ENCODE results near the gene FGD3. TPM values are rescaled to one million over a fixed set of nuclear protein-coding genes. Genes with fewer than 3 reads are reported as not detected.

Gene FGD3
- total RNA-seq, 1 experiment from 2014 or later, result 0.20 TPM

- DNase-seq (ENCODE audit: low read depth), result peak; percentile 56
Observed at GRCh38 chr9:93072383-93072795, 125.1 kb downstream of the FGD3 start.

GRCh38 chr9:93076101-93076791 is 128.9 kb downstream of the FGD3 start:
- no peak for DNase-seq (ENCODE audit: low read depth)

- DNase-seq (ENCODE audit: low read depth), result no peak
Observed at GRCh38 chr9:93076792-93077128, 129.4 kb downstream of the FGD3 start.

- DNase-seq (ENCODE audit: low read depth), result no peak
Observed at GRCh38 chr9:93077367-93077766, 130.0 kb downstream of the FGD3 start.

GRCh38 chr9:93077811-93078210 is 130.5 kb downstream of the FGD3 start:
- no peak for DNase-seq (ENCODE audit: low read depth)

- DNase-seq (ENCODE audit: low read depth), result no peak
Observed at GRCh38 chr9:93079371-93079770, 132.0 kb downstream of the FGD3 start.

GRCh38 chr9:93080406-93080805 is 133.1 kb downstream of the FGD3 start:
- DNase-seq (ENCODE audit: low read depth), result no peak

- DNase-seq (ENCODE audit: low read depth), result no peak
Observed at GRCh38 chr9:93081081-93081529, 133.8 kb downstream of the FGD3 start.

GRCh38 chr9:93081931-93082330 is 134.6 kb downstream of the FGD3 start:
- peak; percentile 91 for DNase-seq (ENCODE audit: low read depth)

GRCh38 chr9:93082841-93083411 is 135.6 kb downstream of the FGD3 start:
- DNase-seq (ENCODE audit: low read depth), result no peak

- DNase-seq (ENCODE audit: low read depth), result no peak
Observed at GRCh38 chr9:93083592-93084470, 136.5 kb downstream of the FGD3 start.

- DNase-seq (ENCODE audit: low read depth), result no peak
Observed at GRCh38 chr9:93084471-93084881, 137.2 kb downstream of the FGD3 start.

GRCh38 chr9:93085676-93086075 is 138.4 kb downstream of the FGD3 start:
- no peak for DNase-seq (ENCODE audit: low read depth)

Other genes starting within 250 kb of the FGD3 start
- 22.2 and 39.0 TPM in 2 replicates for gene BICD2, start 182.7 kb upstream of the FGD3 start, total RNA-seq (2014; rRNA removed; shearing (Covaris generic))
- 7.6 and 10.1 TPM in 2 replicates for gene ZNF484, start 69.5 kb upstream of the FGD3 start, total RNA-seq (2014; rRNA removed; shearing (Covaris generic))
- gene SUSD3, start 111.2 kb downstream of the FGD3 start, total RNA-seq (2014; rRNA removed; shearing (Covaris generic)), result 0.12 and 1.4 TPM in 2 replicates
- 85.7 and 88.4 TPM in 2 replicates for gene CARD19, start 148.7 kb downstream of the FGD3 start, total RNA-seq (2014; rRNA removed; shearing (Covaris generic))
- gene NINJ1, start 186.7 kb downstream of the FGD3 start, total RNA-seq (2014; rRNA removed; shearing (Covaris generic)), result 151 and 186 TPM in 2 replicates
- 0.02 TPM in 1 of 2 replicates, not detected in the other for gene WNK2, start 236.6 kb downstream of the FGD3 start, total RNA-seq (2014; rRNA removed; shearing (Covaris generic))

Data from M059J (cell line).